ENCODE data around the gene FNDC3B.

The FNDC3B gene

GRCh38 chr3:172189213-172189612 lies 149.8 kb downstream of the FNDC3B start:
- no peak for DNase-seq (ENCODE audit: low read depth in 2 of 2)

- no peak for DNase-seq (ENCODE audit: low read depth in 2 of 2)
These were observed 150.7 kb downstream of the FNDC3B start for GRCh38 chr3:172189987-172190603.

GRCh38 chr3:172190980-172191379 lies 151.6 kb downstream of the FNDC3B start:
- no peak for DNase-seq (ENCODE audit: low read depth in 2 of 2)

- no peak for DNase-seq (ENCODE audit: low read depth in 2 of 2)
These were observed 152.3 kb downstream of the FNDC3B start for GRCh38 chr3:172191629-172192028.

GRCh38 chr3:172192830-172193415 lies 153.5 kb downstream of the FNDC3B start:
- no peak for DNase-seq (ENCODE audit: low read depth in 2 of 2)

- no peak for DNase-seq (ENCODE audit: low read depth in 2 of 2)
These were observed 154.1 kb downstream of the FNDC3B start for GRCh38 chr3:172193436-172193835.

- no peak for DNase-seq (ENCODE audit: low read depth in 2 of 2)
These were observed 155.5 kb downstream of the FNDC3B start for GRCh38 chr3:172194702-172195406.

GRCh38 chr3:172195407-172195754 lies 156.0 kb downstream of the FNDC3B start:
- DNase-seq (ENCODE audit: low read depth in 2 of 2), result no peak

GRCh38 chr3:172197344-172197743 lies 158.0 kb downstream of the FNDC3B start:
- DNase-seq (ENCODE audit: low read depth in 2 of 2), result no peak

- DNase-seq (ENCODE audit: low read depth in 2 of 2), result no peak
These were observed 159.1 kb downstream of the FNDC3B start for GRCh38 chr3:172198428-172198827.

- no peak for DNase-seq (ENCODE audit: low read depth in 2 of 2)
These were observed 160.5 kb downstream of the FNDC3B start for GRCh38 chr3:172199850-172200369.

GRCh38 chr3:172201136-172201869 lies 161.9 kb downstream of the FNDC3B start:
- no peak for DNase-seq (ENCODE audit: low read depth in 2 of 2)

- DNase-seq (ENCODE audit: low read depth in 2 of 2), result no peak
These were observed 162.5 kb downstream of the FNDC3B start for GRCh38 chr3:172201870-172202236.

GRCh38 chr3:172202797-172203196 lies 163.4 kb downstream of the FNDC3B start:
- DNase-seq (ENCODE audit: low read depth in 2 of 2), result no peak

GRCh38 chr3:172203522-172204258 lies 164.3 kb downstream of the FNDC3B start:
- no peak for DNase-seq (ENCODE audit: low read depth in 2 of 2)

GRCh38 chr3:172204716-172205115 lies 165.3 kb downstream of the FNDC3B start:
- no peak for DNase-seq (ENCODE audit: low read depth in 2 of 2)

- no peak for DNase-seq (ENCODE audit: low read depth in 2 of 2)
These were observed 169.4 kb downstream of the FNDC3B start for GRCh38 chr3:172208586-172209332.

GRCh38 chr3:172209333-172210321 lies 170.2 kb downstream of the FNDC3B start:
- no peak for DNase-seq (ENCODE audit: low read depth in 2 of 2)

- DNase-seq (ENCODE audit: low read depth in 2 of 2), result no peak
These were observed 171.0 kb downstream of the FNDC3B start for GRCh38 chr3:172210355-172210754.

- no peak for DNase-seq (ENCODE audit: low read depth in 2 of 2)
These were observed 171.7 kb downstream of the FNDC3B start for GRCh38 chr3:172211123-172211522.

Data from stimulated activated CD8-positive, alpha-beta memory T cell treated with anti-CD3 and anti-CD28 coated beads, Interleukin-2, amount 100 ng/mL, for 1 hour (primary cell).